GM12872 (cell line): ENCODE data around the gene NSG1.

Experiments
- CTCF ChIP-seq: IDR thresholded peaks from 3 replicates; pipeline ENCODE4 v1.5.1; 2011; ENCODE audit warnings: low read depth, mild to moderate bottlenecking, low read length, moderate library complexity; ENCODE audit not compliant: insufficient read depth

Gene NSG1

GRCh38 chr4:4423706-4424498 lies 37.0 kb downstream of the NSG1 start:
- TF ChIP-seq CTCF, result no peak

DNA sequence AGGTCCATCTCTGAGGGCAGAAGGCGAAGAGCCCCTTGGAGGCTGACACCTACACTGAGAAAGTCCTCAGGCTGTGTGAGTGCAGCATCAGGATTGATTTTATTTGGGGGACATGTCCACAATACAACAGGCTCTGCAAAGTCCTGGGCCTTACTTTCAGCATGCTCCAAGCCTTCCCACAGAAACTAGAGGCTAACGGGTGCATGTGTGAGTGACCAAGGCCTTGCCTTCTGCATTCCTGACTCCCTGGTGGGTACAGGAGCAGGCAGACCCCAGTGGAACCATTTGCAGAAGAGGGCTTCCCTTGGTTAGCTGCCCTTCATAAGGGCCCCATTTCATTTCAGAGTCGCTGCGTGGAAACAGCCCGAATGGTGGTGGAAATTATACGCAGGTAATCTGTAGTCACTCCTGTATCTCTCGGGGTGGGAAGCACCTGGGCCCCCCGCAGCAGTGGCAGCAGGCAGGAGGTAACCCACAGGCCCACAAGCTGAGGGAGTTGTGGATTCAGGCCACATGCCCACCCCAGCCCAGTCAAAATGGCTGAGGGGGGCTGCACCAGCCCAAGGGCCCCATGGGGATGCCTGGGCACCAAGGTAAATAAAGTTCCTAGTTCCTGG lies 37.7 kb downstream of the NSG1 start:
- TF ChIP-seq CTCF, result no peak

GRCh38 chr4:4425119-4425690 lies 38.3 kb downstream of the NSG1 start:
- no peak for TF ChIP-seq CTCF

GRCh38 chr4:4425696-4426095 lies 38.8 kb downstream of the NSG1 start:
- TF ChIP-seq CTCF, result no peak

DNA sequence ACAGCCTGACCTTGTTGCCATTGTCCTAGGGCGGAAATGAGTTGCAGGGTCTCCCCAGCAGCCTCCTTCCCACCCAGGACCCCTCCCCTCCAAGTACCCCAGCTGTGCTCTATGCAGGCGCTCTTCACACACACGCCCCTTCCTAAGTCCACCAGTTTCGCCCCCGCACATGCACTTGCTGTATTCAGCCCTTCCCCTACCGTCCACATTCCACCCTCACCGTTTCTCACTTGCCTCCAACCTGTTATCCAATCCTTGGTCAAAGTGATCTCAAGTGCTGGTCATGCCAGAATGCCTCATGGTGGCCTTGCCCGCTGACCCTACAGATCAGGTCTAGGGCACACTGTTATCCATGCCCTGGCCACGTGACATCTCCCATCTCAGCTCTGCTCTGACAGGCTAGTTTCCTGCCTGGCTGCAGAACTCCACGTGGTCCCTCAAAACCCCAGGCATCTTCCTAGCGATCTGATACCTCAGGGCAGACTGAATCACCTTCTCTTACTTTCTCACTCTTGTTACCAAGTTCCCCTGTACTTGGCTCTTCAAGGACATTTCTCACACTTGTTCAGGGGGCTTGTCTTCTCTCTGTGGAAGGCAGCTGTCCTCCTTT lies 39.7 kb downstream of the NSG1 start:
- TF ChIP-seq CTCF, result no peak

GRCh38 chr4:4427121-4427870 lies 40.4 kb downstream of the NSG1 start:
- TF ChIP-seq CTCF, result no peak

DNA sequence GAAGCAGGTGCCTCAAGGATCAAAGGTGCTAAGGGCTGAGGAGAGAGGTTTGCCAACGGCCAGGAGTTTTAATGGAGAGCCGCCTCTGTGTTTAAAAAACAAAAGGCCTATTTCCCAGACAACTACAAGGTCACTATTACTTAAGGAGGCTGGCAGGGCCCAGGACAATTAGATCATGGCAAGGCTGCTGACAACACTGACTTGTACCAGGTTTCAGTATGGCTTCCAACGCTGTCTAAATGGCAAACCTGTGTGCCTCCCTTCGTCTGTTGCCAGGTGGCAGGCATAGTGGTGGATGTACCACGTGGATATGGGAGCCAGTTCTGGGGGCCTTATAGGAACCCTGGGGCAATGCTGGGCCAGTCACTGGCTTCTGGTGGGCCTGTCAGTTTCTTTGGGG lies 41.0 kb downstream of the NSG1 start:
- TF ChIP-seq CTCF, result no peak
